NCI-H1436 treated with DMSO at 0.1 percent for 48 hours (cell line): ENCODE measurements around the gene SYPL1.

Experiments
- DNase-seq: peaks from one replicate; lab custom pipeline; 2025; lab: John Stamatoyannopoulos, UW

The SYPL1 gene

GRCh38 chr7:106065575-106066500 is 46.3 kb downstream of the SYPL1 start:
- DNase-seq: no peak

- no peak for DNase-seq
These were observed 47.1 kb downstream of the SYPL1 start for GRCh38 chr7:106064771-106065574.

- DNase-seq: no peak
These were observed 47.8 kb downstream of the SYPL1 start for GRCh38 chr7:106064316-106064715.

GRCh38 chr7:106063692-106064091 is 48.4 kb downstream of the SYPL1 start:
- DNase-seq: no peak

GRCh38 chr7:106063024-106063423 is 49.1 kb downstream of the SYPL1 start:
- DNase-seq: no peak

GRCh38 chr7:106062521-106062931 is 49.6 kb downstream of the SYPL1 start:
- no peak for DNase-seq

GRCh38 chr7:106062006-106062405 is 50.1 kb downstream of the SYPL1 start:
- DNase-seq: no peak

GRCh38 chr7:106061301-106061979 is 50.7 kb downstream of the SYPL1 start:
- no peak for DNase-seq

- no peak for DNase-seq
These were observed 51.7 kb downstream of the SYPL1 start for GRCh38 chr7:106060394-106060920.

- no peak for DNase-seq
These were observed 52.6 kb downstream of the SYPL1 start for GRCh38 chr7:106059556-106059955.

GRCh38 chr7:106058928-106059324 is 53.2 kb downstream of the SYPL1 start:
- no peak for DNase-seq

- no peak for DNase-seq
These were observed 53.9 kb downstream of the SYPL1 start for GRCh38 chr7:106057962-106058927.

- DNase-seq: no peak
These were observed 54.7 kb downstream of the SYPL1 start for GRCh38 chr7:106057204-106057961.

- DNase-seq: no peak
These were observed 55.5 kb downstream of the SYPL1 start for GRCh38 chr7:106056513-106057203.

- DNase-seq: no peak
These were observed 57.1 kb downstream of the SYPL1 start for GRCh38 chr7:106054971-106055532.

- no peak for DNase-seq
These were observed 57.8 kb downstream of the SYPL1 start for GRCh38 chr7:106054156-106054910.

GRCh38 chr7:106053109-106053508 is 59.0 kb downstream of the SYPL1 start:
- no peak for DNase-seq

- no peak for DNase-seq
These were observed 59.4 kb downstream of the SYPL1 start for GRCh38 chr7:106052681-106053080.

GRCh38 chr7:106050746-106051117 is 61.4 kb downstream of the SYPL1 start:
- no peak for DNase-seq
